ENCODE data around the gene TYSND1. TPM values are rescaled to one million over a fixed set of nuclear protein-coding genes. Genes with fewer than 3 reads are reported as not detected.
A peak's percentile ranks its signal among the peaks of the same experiment; 100 is the strongest.
"Not testable (repeated sequence)": the region's sequence is repeated elsewhere in the genome, so short reads cannot be mapped to it uniquely, and the experiment has no call there.

Gene TYSND1
- polyA plus RNA-seq, 6 donors from 2014 or later: 19.8 to 33.5 (median 25.0) TPM

GRCh38 chr10:70106958-70107791, 39.3 kb downstream of the TYSND1 start:
- Mint-ChIP-seq H3K27ac (peak overlapping the region in 1 of 6 donors; percentile 18), H3K9me3 (no peaks in the 10 kb centered on the region), H3K36me3 (no peaks in the 10 kb centered on the region), H3K4me1 (peaks cover 0 to 4% (median 0%) of the 10 kb centered on the region in 3 donors), H3K4me3 (no peak overlapping the region), H3K27me3 (no peaks in the 10 kb centered on the region)
- DNase-seq (no peak), ATAC-seq (ENCODE audit: low read depth in 2 of 2) (peak in 1 of 2 donors; percentile 20)

DNA sequence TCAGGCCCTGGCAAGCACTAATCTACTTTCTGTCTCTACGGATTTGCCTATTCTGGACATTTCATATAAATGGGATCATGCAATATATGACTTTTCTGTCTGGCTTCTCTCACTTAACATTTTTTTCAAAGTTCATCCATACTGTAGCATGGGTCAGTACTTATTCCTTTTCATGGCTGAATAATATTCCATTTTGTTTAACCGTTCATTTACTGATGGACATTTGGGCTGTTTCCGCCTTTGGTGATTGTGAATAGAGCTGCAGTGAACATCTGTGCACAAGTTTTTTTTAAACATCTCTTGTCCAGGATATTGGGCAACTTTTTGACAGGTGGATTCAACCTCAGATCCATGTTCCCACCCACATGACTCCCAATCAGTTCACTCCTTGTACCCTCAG, 44.8 kb downstream of the TYSND1 start:
- no peaks in the 10 kb centered on the region for H3K9me3 Mint-ChIP-seq
- H3K27me3 Mint-ChIP-seq: no peaks in the 10 kb centered on the region
- no peak for DNase-seq
- no peak for ATAC-seq (ENCODE audit: low read depth in 2 of 2)
- H3K4me3 Mint-ChIP-seq: no peak overlapping the region
- H3K4me1 Mint-ChIP-seq: no peaks in the 10 kb centered on the region
- no peak overlapping the region for H3K27ac Mint-ChIP-seq
- H3K36me3 Mint-ChIP-seq: peaks cover 0 to 7% of the 10 kb centered on the region in 2 donors

- H3K4me1 Mint-ChIP-seq; DNase-seq; ATAC-seq (ENCODE audit: low read depth in 2 of 2); H3K9me3 Mint-ChIP-seq; H3K36me3 Mint-ChIP-seq; H3K4me3 Mint-ChIP-seq; H3K27me3 Mint-ChIP-seq: not testable (repeated sequence)
- H3K27ac Mint-ChIP-seq: peak overlapping the region in 2 of 6 donors; percentile 67 to 87
These were observed 45.4 kb downstream of the TYSND1 start for GRCh38 chr10:70101068-70101562.

DNA sequence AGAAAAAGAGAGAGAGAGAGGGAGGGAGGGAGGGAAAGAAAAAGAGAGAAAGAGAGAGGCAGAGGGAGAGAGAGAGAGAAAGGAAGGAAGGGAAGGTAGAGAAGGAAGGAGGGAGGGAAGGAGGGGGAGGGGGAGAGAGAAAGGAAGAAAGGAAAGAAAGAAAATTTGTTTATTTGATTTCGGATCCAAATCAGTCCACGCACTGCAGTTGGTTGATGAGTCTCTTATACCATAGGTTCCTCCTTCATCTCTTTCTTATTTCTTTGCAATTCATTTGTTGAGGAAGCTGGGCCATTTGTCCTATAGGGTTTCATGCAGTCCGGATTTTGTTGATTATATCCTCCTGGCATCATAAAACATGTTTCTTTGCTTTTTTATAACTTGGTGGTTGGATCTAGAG, 48.2 kb downstream of the TYSND1 start:
- H3K4me1 Mint-ChIP-seq: no peaks in the 10 kb centered on the region
- no peaks in the 10 kb centered on the region for H3K27me3 Mint-ChIP-seq
- no peak overlapping the region for H3K27ac Mint-ChIP-seq
- DNase-seq (no peak), ATAC-seq (ENCODE audit: low read depth in 2 of 2) (no peak)
- peaks cover 0 to 7% of the 10 kb centered on the region in 2 donors for H3K36me3 Mint-ChIP-seq
- H3K4me3 Mint-ChIP-seq: no peak overlapping the region
- H3K9me3 Mint-ChIP-seq: no peaks in the 10 kb centered on the region

- H3K9me3 Mint-ChIP-seq: no peaks in the 10 kb centered on the region
- H3K4me1 Mint-ChIP-seq: no peaks in the 10 kb centered on the region
- H3K27ac Mint-ChIP-seq: no peak overlapping the region
- ATAC-seq (ENCODE audit: low read depth in 2 of 2) (no peak), DNase-seq (no peak)
- peaks cover 0 to 7% of the 10 kb centered on the region in 2 donors for H3K36me3 Mint-ChIP-seq
- H3K4me3 Mint-ChIP-seq: no peak overlapping the region
- H3K27me3 Mint-ChIP-seq: no peaks in the 10 kb centered on the region
These were observed 49.0 kb downstream of the TYSND1 start for GRCh38 chr10:70097459-70097858.

DNA sequence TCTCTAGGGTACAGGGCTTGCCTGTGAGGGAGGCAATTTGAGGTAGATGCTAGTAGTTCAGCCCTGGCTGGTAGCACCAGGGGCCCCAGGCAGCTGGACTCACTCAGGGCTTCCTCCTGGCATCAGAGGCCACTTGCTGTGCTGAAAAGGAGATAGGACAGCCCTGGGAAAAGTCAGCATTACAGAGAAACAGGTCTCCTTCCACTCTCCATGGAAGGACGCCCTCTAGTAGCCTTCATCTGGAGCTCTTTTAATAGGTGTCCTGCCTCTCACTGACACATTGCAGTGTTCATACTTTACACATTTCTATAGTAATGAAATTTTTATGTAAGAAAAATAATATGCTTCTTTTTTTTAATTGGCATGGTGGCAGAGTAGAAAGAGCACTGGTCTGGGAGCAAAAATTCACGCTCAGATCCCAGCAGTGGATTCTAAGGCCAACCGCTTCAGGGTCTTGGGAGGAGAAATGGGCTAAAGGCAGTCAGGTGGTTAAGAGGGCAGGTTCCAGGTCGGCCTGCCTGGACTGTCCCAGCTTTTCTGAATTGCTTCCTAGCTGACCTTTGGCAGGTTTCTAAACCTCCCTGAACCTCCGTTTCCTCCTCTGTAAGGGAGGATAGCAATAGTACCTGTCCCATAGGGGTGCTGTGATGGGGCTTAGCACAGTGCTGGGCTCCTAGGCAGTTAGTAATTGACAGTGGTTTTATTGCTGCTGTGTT, 49.6 kb downstream of the TYSND1 start:
- Mint-ChIP-seq H3K36me3 (peaks cover 0 to 5% of the 10 kb centered on the region in 2 donors), H3K9me3 (no peaks in the 10 kb centered on the region), H3K27ac (no peak overlapping the region), H3K4me3 (no peak overlapping the region), H3K27me3 (no peaks in the 10 kb centered on the region), H3K4me1 (no peaks in the 10 kb centered on the region)
- DNase-seq: no peak
- no peak for ATAC-seq (ENCODE audit: low read depth in 2 of 2)

- DNase-seq (no peak), ATAC-seq (ENCODE audit: low read depth in 2 of 2) (no peak)
- Mint-ChIP-seq H3K27ac (no peak overlapping the region), H3K4me1 (no peaks in the 10 kb centered on the region), H3K4me3 (no peak overlapping the region), H3K9me3 (no peaks in the 10 kb centered on the region), H3K27me3 (no peaks in the 10 kb centered on the region), H3K36me3 (no peaks in the 10 kb centered on the region)
These were observed 50.3 kb downstream of the TYSND1 start for GRCh38 chr10:70096016-70096704.

- no peak for DNase-seq
- Mint-ChIP-seq H3K4me1 (no peaks in the 10 kb centered on the region), H3K36me3 (no peaks in the 10 kb centered on the region), H3K27me3 (no peaks in the 10 kb centered on the region), H3K9me3 (no peaks in the 10 kb centered on the region), H3K4me3 (no peak overlapping the region), H3K27ac (no peak overlapping the region)
- ATAC-seq (ENCODE audit: low read depth in 2 of 2): no peak
These were observed 52.2 kb downstream of the TYSND1 start for GRCh38 chr10:70094250-70094649.

- H3K36me3 Mint-ChIP-seq: no peaks in the 10 kb centered on the region
- no peak overlapping the region for H3K4me3 Mint-ChIP-seq
- H3K4me1 Mint-ChIP-seq: no peaks in the 10 kb centered on the region
- ATAC-seq (ENCODE audit: low read depth in 2 of 2): no peak
- no peaks in the 10 kb centered on the region for H3K9me3 Mint-ChIP-seq
- H3K27ac Mint-ChIP-seq: no peak overlapping the region
- H3K27me3 Mint-ChIP-seq: no peaks in the 10 kb centered on the region
- DNase-seq: no peak
These were observed 53.1 kb downstream of the TYSND1 start for GRCh38 chr10:70093335-70093944.

GRCh38 chr10:70092389-70092718, 54.1 kb downstream of the TYSND1 start:
- DNase-seq (no peak), ATAC-seq (ENCODE audit: low read depth in 2 of 2) (no peak)
- no peak overlapping the region for H3K4me3 Mint-ChIP-seq
- no peaks in the 10 kb centered on the region for H3K27me3 Mint-ChIP-seq
- H3K36me3 Mint-ChIP-seq: no peaks in the 10 kb centered on the region
- no peak overlapping the region for H3K27ac Mint-ChIP-seq
- no peaks in the 10 kb centered on the region for H3K9me3 Mint-ChIP-seq
- H3K4me1 Mint-ChIP-seq: no peaks in the 10 kb centered on the region

DNA sequence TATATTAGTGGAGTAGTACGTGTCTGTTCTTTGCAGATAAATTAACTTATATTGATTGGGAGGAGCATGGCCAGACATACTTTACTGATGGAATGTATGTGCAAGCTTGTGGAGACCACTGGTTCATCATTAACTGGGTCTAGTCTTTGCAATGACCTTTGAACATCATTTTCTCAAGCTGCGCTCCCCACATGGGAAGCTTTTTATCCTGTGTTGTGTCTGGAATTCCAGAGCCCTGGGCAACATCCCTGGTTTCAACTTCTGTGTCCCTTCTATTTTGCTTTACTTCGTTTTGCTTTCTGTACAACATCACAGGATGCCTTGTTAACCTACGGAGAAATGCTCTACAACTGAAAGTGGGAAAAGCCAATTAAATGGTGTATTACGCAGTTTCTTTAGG, 55.5 kb downstream of the TYSND1 start:
- no peak overlapping the region for H3K4me3 Mint-ChIP-seq
- no peaks in the 10 kb centered on the region for H3K27me3 Mint-ChIP-seq
- ATAC-seq (ENCODE audit: low read depth in 2 of 2) (no peak), DNase-seq (no peak)
- no peaks in the 10 kb centered on the region for H3K4me1 Mint-ChIP-seq
- no peaks in the 10 kb centered on the region for H3K9me3 Mint-ChIP-seq
- H3K27ac Mint-ChIP-seq: no peak overlapping the region
- H3K36me3 Mint-ChIP-seq: no peaks in the 10 kb centered on the region

DNA sequence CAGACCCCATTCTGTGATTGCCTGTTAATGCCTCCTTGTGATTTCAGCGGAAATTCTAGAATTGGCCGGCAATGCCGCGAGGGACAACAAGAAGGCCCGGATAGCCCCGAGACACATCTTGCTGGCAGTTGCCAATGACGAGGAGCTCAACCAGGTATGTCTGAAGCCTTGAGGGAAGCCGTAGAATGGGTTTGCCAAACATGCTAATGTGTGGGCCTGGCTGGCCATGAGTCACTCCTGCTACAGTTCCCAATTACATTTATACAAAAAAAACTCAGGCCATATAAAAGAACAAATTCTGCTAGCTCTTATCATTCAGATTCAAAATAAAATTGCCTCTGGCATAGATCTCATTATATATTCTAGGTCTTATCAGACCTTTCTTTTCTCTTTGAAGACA, 56.5 kb downstream of the TYSND1 start:
- Mint-ChIP-seq H3K4me1 (no peaks in the 10 kb centered on the region), H3K27me3 (peaks cover 0 to 2% (median 0%) of the 10 kb centered on the region in 3 donors), H3K4me3 (no peak overlapping the region), H3K27ac (no peak overlapping the region), H3K9me3 (no peaks in the 10 kb centered on the region), H3K36me3 (no peaks in the 10 kb centered on the region)
- DNase-seq (no peak), ATAC-seq (ENCODE audit: low read depth in 2 of 2) (no peak)

DNA sequence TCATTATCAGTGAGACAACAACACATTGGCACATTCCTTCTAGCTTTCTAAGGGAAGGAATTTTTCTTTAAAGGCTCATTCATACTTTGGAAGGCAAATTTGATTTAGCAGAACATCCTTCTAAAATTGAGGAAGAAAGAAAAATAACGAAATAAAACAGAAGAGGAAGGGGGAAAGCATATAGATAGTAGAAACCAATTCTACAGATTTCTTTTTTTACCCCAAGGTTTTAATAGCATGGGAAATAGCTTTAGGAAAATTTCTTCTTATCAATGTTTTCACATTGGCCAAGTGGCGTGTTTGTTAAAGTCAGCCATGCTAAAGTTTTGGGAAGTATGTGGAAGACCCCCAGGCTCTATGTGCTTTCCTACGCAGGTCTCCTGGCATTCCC, 58.2 kb downstream of the TYSND1 start:
- no peak for ATAC-seq (ENCODE audit: low read depth in 2 of 2)
- Mint-ChIP-seq H3K27ac (no peak overlapping the region), H3K36me3 (no peaks in the 10 kb centered on the region), H3K4me1 (no peaks in the 10 kb centered on the region), H3K27me3 (peaks cover 0 to 8% (median 0%) of the 10 kb centered on the region in 3 donors), H3K9me3 (no peaks in the 10 kb centered on the region), H3K4me3 (no peak overlapping the region)
- no peak for DNase-seq

Data from naive B cell (primary cell).